GM18520 (cell line): ENCODE data around the gene NCF4.

Source experiments
- ATAC-seq: cut with Tn5 transposase; IDR thresholded peaks from one replicate; pipeline ENCODE4 v1.9.1; 2021; ENCODE audit not compliant: unreplicated experiment

NCF4 gene

GRCh38 chr22:36918586-36919284, 57.9 kb downstream of the NCF4 start:
- ATAC-seq: no peak

GRCh38 chr22:36921309-36922104, 60.7 kb downstream of the NCF4 start:
- no peak for ATAC-seq

GRCh38 chr22:36922105-36922608, 61.4 kb downstream of the NCF4 start:
- no peak for ATAC-seq

GRCh38 chr22:36922711-36923110, 61.9 kb downstream of the NCF4 start:
- no peak for ATAC-seq

GRCh38 chr22:36923131-36923788, 62.5 kb downstream of the NCF4 start:
- no peak for ATAC-seq

- ATAC-seq: no peak
Measured at GRCh38 chr22:36924151-36924698, 63.4 kb downstream of the NCF4 start.

- no peak for ATAC-seq
Measured at GRCh38 chr22:36925388-36926290, 64.8 kb downstream of the NCF4 start.

- ATAC-seq: no peak
Measured at GRCh38 chr22:36926309-36926708, 65.5 kb downstream of the NCF4 start.

- ATAC-seq: no peak
Measured at GRCh38 chr22:36926721-36927435, 66.1 kb downstream of the NCF4 start.
